Measurements from ENCODE around the gene KLHL41. TPM values are rescaled to one million over a fixed set of nuclear protein-coding genes. Genes with fewer than 3 reads are reported as not detected.

The KLHL41 gene
- polyA plus RNA-seq (2.3 and 2.7 TPM in 2 replicates), polyA minus RNA-seq (1.4 and 1.5 TPM in 2 replicates)

- H3K9me3 ChIP-seq (ENCODE audit: low read length): no peaks in the 10 kb centered on the region
- H3K4me3 ChIP-seq (ENCODE audit: low read length): no peak within 1 kb of the TSS
- H2AFZ ChIP-seq (ENCODE audit: low read depth, low read length): no peak within 1 kb of the TSS
- no peaks in the 10 kb centered on the region for H3F3A ChIP-seq (ENCODE audit: insufficient read depth, low read length, poor library complexity, severe bottlenecking)
- H4K20me1 ChIP-seq (ENCODE audit: insufficient read depth): no peaks in the 10 kb centered on the region
- H3K9me2 ChIP-seq (ENCODE audit: insufficient read depth, low read length): no peaks in the 10 kb centered on the region
- H3K36me3 ChIP-seq (ENCODE audit: insufficient read depth, low read length): peaks cover 3% of the 10 kb centered on the region
- H3K4me2 ChIP-seq (ENCODE audit: low read length): no peak within 1 kb of the TSS
- no peak within 1 kb of the TSS for H3K27ac ChIP-seq (ENCODE audit: low read length)
- H3K9ac ChIP-seq (ENCODE audit: low read length): no peak within 1 kb of the TSS
- TF ChIP-seq POLR2AphosphoS5 (IDR thresholded peaks at IDR 0.05) (no peak), CTCF (IDR thresholded peaks at IDR 0.05; ENCODE audit: poor library complexity, severe bottlenecking) (no peak), EP300 (conservative IDR thresholded peaks at IDR 0.05; ENCODE audit: poor library complexity, severe bottlenecking) (no peak), SMC3 (conservative IDR thresholded peaks at IDR 0.05; ENCODE audit: poor library complexity) (no peak), MXI1 (conservative IDR thresholded peaks at IDR 0.05; ENCODE audit: poor library complexity, severe bottlenecking) (no peak)
- H3K27me3 ChIP-seq (ENCODE audit: insufficient read depth, low read depth, low read length): no peaks in the 10 kb centered on the region
- no peaks in the 10 kb centered on the region for H3K79me2 ChIP-seq (replicated peaks; ENCODE audit: insufficient read depth, low read length)
Measured at GRCh38 chr2:169509298-169509885, at the start of gene KLHL41. Gene KLHL41, plus strand, starts transcription at chr2:169509702. Its CDS starts 77 bp downstream, at chr2:169509779.

GRCh38 chr2:169461143-169461542, 48.4 kb upstream of the KLHL41 start:
- no peaks in the 10 kb centered on the region for H3K27me3 ChIP-seq (ENCODE audit: insufficient read depth, low read depth, low read length)

GRCh38 chr2:169462896-169463695, 46.4 kb upstream of the KLHL41 start:
- H2AFZ ChIP-seq (ENCODE audit: low read depth, low read length): no peak overlapping the region
- H3F3A ChIP-seq (ENCODE audit: insufficient read depth, low read length, poor library complexity, severe bottlenecking): no peaks in the 10 kb centered on the region
- H4K20me1 ChIP-seq (ENCODE audit: insufficient read depth): no peaks in the 10 kb centered on the region
- TF ChIP-seq EP300 (conservative IDR thresholded peaks at IDR 0.05; ENCODE audit: poor library complexity, severe bottlenecking) (no peak), EZH2 (IDR thresholded peaks at IDR 0.05; ENCODE audit: borderline replicate concordance, insufficient read depth, low read length, poor library complexity, severe bottlenecking) (no peak), REST (IDR thresholded peaks at IDR 0.05; ENCODE audit: borderline replicate concordance) (no peak), TAF1 (IDR thresholded peaks at IDR 0.05; ENCODE audit: low read depth) (no peak), MXI1 (conservative IDR thresholded peaks at IDR 0.05; ENCODE audit: poor library complexity, severe bottlenecking) (no peak), RAD21 (conservative IDR thresholded peaks at IDR 0.05) (no peak), CTCF (IDR thresholded peaks at IDR 0.05; ENCODE audit: poor library complexity, severe bottlenecking) (no peak), POLR2AphosphoS5 (IDR thresholded peaks at IDR 0.05) (no peak), SMC3 (conservative IDR thresholded peaks at IDR 0.05; ENCODE audit: poor library complexity) (no peak)
- no peak overlapping the region for H3K27ac ChIP-seq (ENCODE audit: low read length)
- no peaks in the 10 kb centered on the region for H3K9me2 ChIP-seq (ENCODE audit: insufficient read depth, low read length)
- H3K9ac ChIP-seq (ENCODE audit: low read length): no peak overlapping the region
- H3K36me3 ChIP-seq (ENCODE audit: insufficient read depth, low read length): no peaks in the 10 kb centered on the region
- H3K9me3 ChIP-seq (ENCODE audit: low read length): no peaks in the 10 kb centered on the region
- no peaks in the 10 kb centered on the region for H3K27me3 ChIP-seq (ENCODE audit: insufficient read depth, low read depth, low read length)
- H3K79me2 ChIP-seq (replicated peaks; ENCODE audit: insufficient read depth, low read length): no peaks in the 10 kb centered on the region
- H3K4me2 ChIP-seq (ENCODE audit: low read length): no peak overlapping the region
- no peak overlapping the region for H3K4me3 ChIP-seq (ENCODE audit: low read length)

More at GRCh38 chr2:169461143-169461542, 48.4 kb upstream of the KLHL41 start:
- TF ChIP-seq EP300 (conservative IDR thresholded peaks at IDR 0.05; ENCODE audit: poor library complexity, severe bottlenecking): no peak
- Histone ChIP-seq H3K9me2 (ENCODE audit: insufficient read depth, low read length) (no peaks in the 10 kb centered on the region), H3K4me3 (ENCODE audit: low read length) (no peak overlapping the region), H3K27ac (ENCODE audit: low read length) (no peak overlapping the region), H3K9me3 (ENCODE audit: low read length) (no peaks in the 10 kb centered on the region), H4K20me1 (ENCODE audit: insufficient read depth) (no peaks in the 10 kb centered on the region), H3K36me3 (ENCODE audit: insufficient read depth, low read length) (no peaks in the 10 kb centered on the region), H3K4me2 (ENCODE audit: low read length) (no peak overlapping the region), H3F3A (ENCODE audit: insufficient read depth, low read length, poor library complexity, severe bottlenecking) (no peaks in the 10 kb centered on the region), H3K9ac (ENCODE audit: low read length) (no peak overlapping the region), H3K79me2 (replicated peaks; ENCODE audit: insufficient read depth, low read length) (no peaks in the 10 kb centered on the region), H2AFZ (ENCODE audit: low read depth, low read length) (no peak overlapping the region)
